ENCODE data around the gene ZNF644. TPM values are rescaled to one million over a fixed set of nuclear protein-coding genes. Genes with fewer than 3 reads are reported as not detected.
A peak's percentile ranks its signal among the peaks of the same experiment; 100 is the strongest.
"Not testable (repeated sequence)": the region's sequence is repeated elsewhere in the genome, so short reads cannot be mapped to it uniquely, and the experiment has no call there.

The ZNF644 gene
- total and polyA plus RNA-seq, 4 experiments from 2014 or later = 53.2 to 76.3 (median 67.5) TPM

DNA sequence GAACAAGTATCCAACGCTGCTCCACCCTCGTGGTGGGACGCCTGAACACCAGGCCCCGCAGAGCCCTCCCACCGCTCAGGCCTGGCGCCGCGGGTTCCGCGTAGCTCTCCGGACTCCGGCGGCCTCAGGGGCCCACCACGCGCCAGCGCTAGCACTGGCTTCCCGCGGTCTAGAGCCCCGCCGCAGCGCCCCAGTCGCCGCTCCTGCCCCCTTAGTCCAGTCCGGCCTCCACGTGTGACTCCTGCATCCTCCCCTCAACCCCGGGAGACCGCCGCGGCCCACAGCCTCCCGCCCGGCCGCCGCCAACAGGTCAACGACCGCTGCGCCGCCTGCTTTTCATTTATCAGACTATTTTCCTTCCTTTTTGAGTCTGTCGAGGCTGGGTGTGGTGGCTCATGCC is 128.2 kb downstream of the ZNF644 start:
- H3K4me1 ChIP-seq (ENCODE audit: insufficient read depth, low read length); H3K27ac Mint-ChIP-seq; intact Hi-C loops (cut with micrococcal nuclease); H3K36me3 ChIP-seq (ENCODE audit: insufficient read depth, low read length); H3K27me3 Mint-ChIP-seq; H3K4me3 Mint-ChIP-seq; POLR2A ChIA-PET (ENCODE audit: partially characterized antibody); H3K4me1 Mint-ChIP-seq; H3K27me3 ChIP-seq (ENCODE audit: insufficient read depth, low read length); H3K4me3 ChIP-seq (ENCODE audit: low read length in 2 of 2); CTCF ChIA-PET (ENCODE audit: partially characterized antibody); H3K9me3 ChIP-seq (ENCODE audit: control insufficient read depth in 1 of 2, low read length in 2 of 2); H3K27ac ChIP-seq (ENCODE audit: low read depth, low read length); DNase-seq: not testable (repeated sequence)
- H3K9me3 Mint-ChIP-seq = peaks cover 0 to 27% (median 10%) of the 10 kb centered on the region in 8 donors
- H3K36me3 Mint-ChIP-seq = peaks cover 21 to 45% of the 10 kb centered on the region in 2 donors

DNA sequence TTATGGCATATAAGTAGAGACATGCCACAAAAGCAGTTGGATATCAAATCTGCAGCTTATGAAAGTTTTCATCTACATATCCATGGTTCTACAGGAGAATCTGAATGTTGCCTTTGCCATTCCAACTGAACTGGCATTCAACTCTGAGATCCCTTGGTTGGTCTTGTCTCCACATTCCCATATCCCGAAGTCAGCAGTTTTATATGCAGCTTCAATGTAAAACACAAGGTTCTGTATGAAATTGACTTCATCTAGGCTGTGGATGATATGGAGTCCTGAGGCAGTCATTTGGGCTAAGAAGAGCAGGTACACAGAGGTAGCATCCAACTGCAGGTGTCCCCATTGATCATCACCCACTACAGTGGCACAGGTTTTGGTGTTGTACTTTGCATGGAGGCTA is 129.0 kb downstream of the ZNF644 start:
- DNase-seq; H3K4me3 ChIP-seq (ENCODE audit: low read length in 2 of 2); POLR2A ChIA-PET (ENCODE audit: partially characterized antibody): not testable (repeated sequence)

DNA sequence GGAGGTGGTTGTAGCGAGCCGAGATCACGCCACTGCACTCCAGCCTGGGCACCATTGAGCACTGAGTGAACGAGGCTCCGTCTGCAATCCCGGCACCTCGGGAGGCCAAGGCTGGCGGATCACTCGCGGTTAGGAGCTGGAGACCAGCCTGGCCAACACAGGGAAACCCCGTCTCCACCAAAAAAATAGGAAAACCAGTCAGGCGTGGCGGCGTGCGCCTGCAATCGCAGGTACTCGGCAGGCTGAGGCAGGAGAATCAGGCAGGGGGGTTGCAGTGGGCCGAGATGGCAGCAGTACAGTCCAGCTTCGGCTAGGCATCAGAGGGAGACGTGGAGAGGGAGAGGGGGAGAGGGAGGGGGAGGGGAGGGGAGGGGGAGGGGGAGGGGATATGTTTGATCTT is 129.6 kb downstream of the ZNF644 start:
- peaks cover 0 to 33% (median 11%) of the 10 kb centered on the region in 8 donors for H3K9me3 Mint-ChIP-seq
- H3K36me3 ChIP-seq (ENCODE audit: insufficient read depth, low read length); H3K4me3 Mint-ChIP-seq; H3K9me3 ChIP-seq (ENCODE audit: control insufficient read depth in 1 of 2, low read length in 2 of 2); H3K27ac Mint-ChIP-seq; H3K4me1 ChIP-seq (ENCODE audit: insufficient read depth, low read length); H3K27me3 ChIP-seq (ENCODE audit: insufficient read depth, low read length); intact Hi-C loops (cut with micrococcal nuclease); POLR2A ChIA-PET (ENCODE audit: partially characterized antibody); H3K4me3 ChIP-seq (ENCODE audit: low read length in 2 of 2); H3K27ac ChIP-seq (ENCODE audit: low read depth, low read length); H3K27me3 Mint-ChIP-seq; DNase-seq; CTCF ChIA-PET (ENCODE audit: partially characterized antibody); H3K4me1 Mint-ChIP-seq: not testable (repeated sequence)
- H3K36me3 Mint-ChIP-seq = peaks cover 16 to 34% of the 10 kb centered on the region in 2 donors

More for the DNA sequence above, 129.0 kb downstream of the ZNF644 start:
- Mint-ChIP-seq H3K36me3 (peaks cover 17 to 40% of the 10 kb centered on the region in 2 donors), H3K9me3 (peaks cover 0 to 33% (median 11%) of the 10 kb centered on the region in 8 donors)
- H3K4me1 Mint-ChIP-seq; H3K27me3 ChIP-seq (ENCODE audit: insufficient read depth, low read length); intact Hi-C loops (cut with micrococcal nuclease); H3K27ac Mint-ChIP-seq; CTCF ChIA-PET (ENCODE audit: partially characterized antibody); H3K4me3 Mint-ChIP-seq; H3K27me3 Mint-ChIP-seq; H3K27ac ChIP-seq (ENCODE audit: low read depth, low read length); H3K4me1 ChIP-seq (ENCODE audit: insufficient read depth, low read length); H3K9me3 ChIP-seq (ENCODE audit: control insufficient read depth in 1 of 2, low read length in 2 of 2); H3K36me3 ChIP-seq (ENCODE audit: insufficient read depth, low read length): not testable (repeated sequence)

DNA sequence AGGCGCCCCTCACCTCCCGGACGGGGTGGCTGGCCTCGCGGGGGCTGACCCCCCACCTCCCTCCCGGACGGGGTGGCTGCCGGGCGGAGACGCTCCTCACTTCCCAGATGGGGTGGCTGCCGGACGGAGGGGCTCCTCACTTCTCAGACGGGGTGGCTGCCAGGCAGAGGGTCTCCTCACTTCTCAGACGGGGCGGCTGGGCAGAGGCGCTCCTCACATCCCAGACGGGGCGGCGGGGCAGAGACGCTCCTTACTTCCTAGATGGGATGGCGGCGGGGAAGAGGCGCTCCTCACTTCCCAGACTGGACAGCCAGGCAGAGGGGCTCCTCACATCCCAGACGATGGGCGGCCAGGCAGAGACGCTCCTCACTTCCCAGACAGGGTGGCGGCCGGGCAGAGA is 130.1 kb downstream of the ZNF644 start:
- POLR2A ChIA-PET (ENCODE audit: partially characterized antibody) = not testable (repeated sequence)
- peaks cover 0 to 33% (median 11%) of the 10 kb centered on the region in 8 donors for H3K9me3 Mint-ChIP-seq

DNA sequence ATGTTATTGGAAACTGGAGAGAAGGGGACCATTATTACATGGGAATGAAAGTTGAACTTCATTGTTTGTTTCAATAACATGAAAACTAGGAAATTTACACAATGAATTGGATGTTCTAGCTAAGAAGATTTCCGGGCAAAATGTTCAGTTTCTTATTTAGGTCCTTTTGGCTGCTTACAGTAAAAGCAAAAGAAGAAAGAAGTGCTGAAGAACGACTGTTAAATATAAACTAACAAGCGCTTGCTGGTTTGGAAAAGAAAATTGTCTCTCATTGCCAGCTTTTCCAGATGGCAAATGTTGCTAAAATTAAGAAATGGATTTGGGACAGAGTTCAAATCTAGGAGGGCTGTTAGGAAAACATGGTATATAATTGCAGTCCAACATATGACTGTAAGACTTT is 139.6 kb downstream of the ZNF644 start:
- Histone ChIP-seq H3K4me1 (ENCODE audit: insufficient read depth, low read length) (no peaks in the 10 kb centered on the region), H3K36me3 (ENCODE audit: insufficient read depth, low read length) (no peaks in the 10 kb centered on the region), H3K9me3 (ENCODE audit: control insufficient read depth in 1 of 2, low read length in 2 of 2) (peaks cover 0 to 5% of the 10 kb centered on the region in 2 donors), H3K27ac (ENCODE audit: low read depth, low read length) (no peak overlapping the region), H3K4me3 (ENCODE audit: low read length in 2 of 2) (no peak overlapping the region), H3K27me3 (ENCODE audit: insufficient read depth, low read length) (no peaks in the 10 kb centered on the region)
- intact Hi-C loops (cut with micrococcal nuclease) = no loop called here
- Mint-ChIP-seq H3K36me3 (peaks cover 3 to 14% of the 10 kb centered on the region in 2 donors), H3K27ac (no peak overlapping the region), H3K4me3 (no peak overlapping the region), H3K27me3 (peaks cover 3 to 5% of the 10 kb centered on the region in 2 donors), H3K4me1 (no peaks in the 10 kb centered on the region), H3K9me3 (peaks cover 8 to 59% (median 53%) of the 10 kb centered on the region in 8 donors)
- POLR2A ChIA-PET (ENCODE audit: partially characterized antibody) = no interaction called here
- CTCF ChIA-PET (ENCODE audit: partially characterized antibody) = no interaction called here
- no peak for DNase-seq

More for the DNA sequence above, 130.1 kb downstream of the ZNF644 start:
- intact Hi-C loops (cut with micrococcal nuclease); H3K9me3 ChIP-seq (ENCODE audit: control insufficient read depth in 1 of 2, low read length in 2 of 2); H3K27me3 ChIP-seq (ENCODE audit: insufficient read depth, low read length); H3K4me1 ChIP-seq (ENCODE audit: insufficient read depth, low read length); CTCF ChIA-PET (ENCODE audit: partially characterized antibody); H3K27ac Mint-ChIP-seq; H3K4me1 Mint-ChIP-seq; H3K27ac ChIP-seq (ENCODE audit: low read depth, low read length); H3K27me3 Mint-ChIP-seq; H3K4me3 Mint-ChIP-seq; H3K36me3 ChIP-seq (ENCODE audit: insufficient read depth, low read length); H3K4me3 ChIP-seq (ENCODE audit: low read length in 2 of 2); DNase-seq: not testable (repeated sequence)
- H3K36me3 Mint-ChIP-seq = peaks cover 13 to 30% of the 10 kb centered on the region in 2 donors

DNA sequence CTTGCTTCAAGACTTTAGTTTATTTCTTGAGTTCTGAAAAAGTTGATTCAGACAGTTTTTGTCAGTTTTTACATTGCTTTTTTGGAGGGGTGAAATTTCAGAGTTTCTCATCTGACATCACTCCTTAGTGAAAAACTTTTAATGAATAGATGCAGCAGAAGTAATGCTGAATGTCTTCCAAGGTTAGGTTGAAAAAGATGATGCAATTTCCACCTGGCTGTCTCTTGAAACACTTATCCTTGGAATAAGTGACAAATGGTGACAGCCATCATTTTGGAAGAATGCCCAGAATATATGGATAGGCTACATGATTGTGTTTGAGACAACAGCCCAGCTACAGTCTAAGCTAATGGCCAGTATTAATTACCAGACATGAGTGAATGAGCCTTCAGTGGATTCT is 140.8 kb downstream of the ZNF644 start:
- peaks cover 3 to 5% of the 10 kb centered on the region in 2 donors for H3K27me3 Mint-ChIP-seq

DNA sequence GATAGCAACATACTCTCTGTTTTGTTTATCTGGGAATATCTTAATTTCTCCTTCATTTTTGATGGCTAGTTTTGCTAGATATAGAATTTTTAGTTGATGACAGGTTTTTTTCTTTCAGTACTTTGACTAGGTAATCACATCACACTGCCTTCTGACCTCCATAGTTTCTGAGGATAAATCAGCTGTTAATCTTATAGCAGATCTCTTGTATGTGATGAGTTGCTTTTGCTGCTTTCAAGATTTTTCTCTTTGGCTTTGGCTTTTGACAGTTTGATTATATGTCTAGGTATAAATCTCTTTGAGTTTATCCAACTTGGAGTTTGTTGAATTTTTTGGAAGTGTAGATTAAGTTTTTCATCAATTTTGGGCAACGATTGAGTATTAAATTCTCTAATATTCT is 142.6 kb downstream of the ZNF644 start:
- H3K9me3 ChIP-seq (ENCODE audit: control insufficient read depth in 1 of 2, low read length in 2 of 2) = peaks cover 0 to 5% of the 10 kb centered on the region in 2 donors
- H3K27me3 ChIP-seq (ENCODE audit: insufficient read depth, low read length) = no peaks in the 10 kb centered on the region
- Mint-ChIP-seq H3K27me3 (peaks cover 5 to 6% of the 10 kb centered on the region in 2 donors), H3K9me3 (peaks cover 8 to 70% (median 55%) of the 10 kb centered on the region in 8 donors), H3K36me3 (peaks cover 3 to 14% of the 10 kb centered on the region in 2 donors), H3K4me3 (no peak overlapping the region), H3K27ac (peak overlapping the region in 1 of 7 donors; percentile 31), H3K4me1 (no peaks in the 10 kb centered on the region)
- H3K27ac ChIP-seq (ENCODE audit: low read depth, low read length) = no peak overlapping the region
- H3K36me3 ChIP-seq (ENCODE audit: insufficient read depth, low read length) = no peaks in the 10 kb centered on the region
- H3K4me1 ChIP-seq (ENCODE audit: insufficient read depth, low read length) = no peaks in the 10 kb centered on the region
- DNase-seq = peak in 1 of 5 donors; percentile 5
- ChIA-PET CTCF (ENCODE audit: partially characterized antibody) (no interaction called here), POLR2A (ENCODE audit: partially characterized antibody) (no interaction called here)
- intact Hi-C loops (cut with micrococcal nuclease) = no loop called here
- no peak overlapping the region for H3K4me3 ChIP-seq (ENCODE audit: low read length in 2 of 2)

More for the DNA sequence above, 140.8 kb downstream of the ZNF644 start:
- Histone ChIP-seq H3K27me3 (ENCODE audit: insufficient read depth, low read length) (no peaks in the 10 kb centered on the region), H3K36me3 (ENCODE audit: insufficient read depth, low read length) (no peaks in the 10 kb centered on the region), H3K27ac (ENCODE audit: low read depth, low read length) (no peak overlapping the region), H3K4me1 (ENCODE audit: insufficient read depth, low read length) (no peaks in the 10 kb centered on the region), H3K9me3 (ENCODE audit: control insufficient read depth in 1 of 2, low read length in 2 of 2) (peaks cover 0 to 5% of the 10 kb centered on the region in 2 donors), H3K4me3 (ENCODE audit: low read length in 2 of 2) (no peak overlapping the region)
- Mint-ChIP-seq H3K4me1 (no peaks in the 10 kb centered on the region), H3K4me3 (no peak overlapping the region), H3K36me3 (peaks cover 3 to 14% of the 10 kb centered on the region in 2 donors), H3K9me3 (peaks cover 8 to 67% (median 58%) of the 10 kb centered on the region in 8 donors), H3K27ac (no peak overlapping the region)
- ChIA-PET POLR2A (ENCODE audit: partially characterized antibody) (no interaction called here), CTCF (ENCODE audit: partially characterized antibody) (no interaction called here)
- DNase-seq = no peak
- intact Hi-C loops (cut with micrococcal nuclease) = no loop called here

DNA sequence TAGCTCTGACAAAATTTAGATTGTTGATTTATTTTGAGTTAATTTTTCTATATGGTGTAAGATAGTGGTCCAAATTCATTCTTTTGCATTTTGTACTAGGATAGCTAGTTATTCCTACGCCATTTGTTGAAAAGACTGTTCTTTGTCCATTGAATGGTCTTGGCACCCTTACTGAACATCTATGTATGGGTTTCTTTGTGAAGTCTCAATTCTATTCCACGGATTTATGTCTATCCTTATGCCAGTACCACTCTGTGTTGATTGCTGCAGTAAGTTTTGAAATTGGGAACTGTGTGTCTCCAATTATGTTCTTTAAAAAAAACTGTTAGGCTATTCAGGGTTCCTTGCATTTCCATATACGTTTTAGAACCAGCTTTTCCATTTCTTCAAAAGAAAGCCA is 145.7 kb downstream of the ZNF644 start:
- H3K27ac ChIP-seq (ENCODE audit: low read depth, low read length) = no peak overlapping the region
- no peak for DNase-seq
- no peaks in the 10 kb centered on the region for H3K36me3 ChIP-seq (ENCODE audit: insufficient read depth, low read length)
- Mint-ChIP-seq H3K4me3 (no peak overlapping the region), H3K27me3 (peaks cover 4 to 5% of the 10 kb centered on the region in 2 donors), H3K36me3 (peaks cover 3 to 11% of the 10 kb centered on the region in 2 donors), H3K27ac (no peak overlapping the region), H3K4me1 (no peaks in the 10 kb centered on the region), H3K9me3 (peaks cover 5 to 49% (median 37%) of the 10 kb centered on the region in 8 donors)
- no peaks in the 10 kb centered on the region for H3K4me1 ChIP-seq (ENCODE audit: insufficient read depth, low read length)
- intact Hi-C loops (cut with micrococcal nuclease) = no loop called here
- ChIA-PET CTCF (ENCODE audit: partially characterized antibody) (no interaction called here), POLR2A (ENCODE audit: partially characterized antibody) (no interaction called here)
- H3K27me3 ChIP-seq (ENCODE audit: insufficient read depth, low read length) = no peaks in the 10 kb centered on the region
- H3K4me3 ChIP-seq (ENCODE audit: low read length in 2 of 2) = no peak overlapping the region
- peaks cover 0 to 5% of the 10 kb centered on the region in 2 donors for H3K9me3 ChIP-seq (ENCODE audit: control insufficient read depth in 1 of 2, low read length in 2 of 2)

Measured in CD4-positive, alpha-beta memory T cell (primary cell).